ENCODE results near the gene HES5. TPM values are rescaled to one million over a fixed set of nuclear protein-coding genes. Genes with fewer than 3 reads are reported as not detected.

The HES5 gene
- polyA plus RNA-seq, 1 of the 3 experiments (the other 2 are of a cell fraction) = 0.03 TPM

DNA sequence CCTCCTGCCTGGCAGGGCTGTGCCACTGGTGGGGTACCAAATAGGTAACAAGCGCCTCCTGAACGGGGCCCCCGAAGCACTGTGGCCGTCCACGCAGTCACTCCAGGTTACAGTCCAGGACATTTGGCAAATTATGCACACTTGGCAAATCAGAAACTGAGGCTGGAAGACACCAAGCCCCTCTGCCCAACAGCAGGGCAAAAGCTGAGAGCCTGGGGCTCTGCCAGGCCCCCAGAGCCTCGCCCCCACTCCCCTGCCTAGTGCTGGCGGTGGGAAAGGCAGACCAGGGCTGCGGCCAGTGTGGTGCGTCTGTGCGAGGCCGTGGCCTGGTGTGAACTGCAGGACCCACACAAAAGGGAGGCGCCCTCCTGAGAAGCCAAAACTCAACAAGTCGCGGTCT is 13.1 kb downstream of the HES5 start:
- Histone ChIP-seq H3K4me1 (ENCODE audit: control insufficient read depth in 1 of 2, insufficient read depth in 2 of 2, low read depth in 1 of 2, low read length in 1 of 2) (no peaks in the 10 kb centered on the region), H3K36me3 (replicated peaks in 1 of 2; ENCODE audit: control insufficient read depth in 1 of 2, insufficient read depth in 2 of 2, low read length in 1 of 2) (peaks cover 5 to 87% of the 10 kb centered on the region in 2 experiments), H3K79me2 (ENCODE audit: insufficient read depth) (0 out of 2 replicates have a peak, but pooled peaks cover 3% of the 10 kb centered on the region), H3K9ac (no peak overlapping the region), H3K4me3 (ENCODE audit: low read depth in 2 of 2, low read length in 1 of 2) (no peak overlapping the region), H2AFZ (ENCODE audit: low read depth) (no peak overlapping the region), H4K20me1 (ENCODE audit: insufficient read depth) (peaks cover 3% of the 10 kb centered on the region; the same call in 1 of the 2 replicates), H3K4me2 (no peak overlapping the region), H3K27ac (ENCODE audit: low read depth in 2 of 2, low read length in 1 of 2) (no peak overlapping the region), H3K27me3 (ENCODE audit: insufficient read depth) (no peaks in the 10 kb centered on the region), H3F3A (replicated peaks; ENCODE audit: insufficient read depth) (no peaks in the 10 kb centered on the region), H3K9me2 (no peaks in the 10 kb centered on the region), H3K9me3 (no peaks in the 10 kb centered on the region)
- POLR2A ChIA-PET = no interaction called here
- CTCF ChIA-PET = interaction anchor here (1.0 kb wide), 1 partner anchor 15 kb away, joined by 3 read pairs; no protein-coding TSS in a partner anchor
- 98% methylated on average over 8 of the region's 14 CpGs for WGBS (ENCODE audit: low lambda C conversion rate)
- no peak for TF ChIP-seq RAD21 (IDR thresholded peaks at IDR 0.05; ENCODE audit: low read length)
- TF ChIP-seq EP300 (IDR thresholded peaks at IDR 0.05; ENCODE audit: borderline replicate concordance in 1 of 2, low read depth in 1 of 2, low read length in 1 of 2) = no peak
- no peak for TF ChIP-seq NFIC (IDR thresholded peaks at IDR 0.05; ENCODE audit: borderline replicate concordance)
- no peak for TF ChIP-seq USF2 (IDR thresholded peaks at IDR 0.05; ENCODE audit: borderline replicate concordance, low read depth, low read length)
- TF ChIP-seq, protein P1, sequence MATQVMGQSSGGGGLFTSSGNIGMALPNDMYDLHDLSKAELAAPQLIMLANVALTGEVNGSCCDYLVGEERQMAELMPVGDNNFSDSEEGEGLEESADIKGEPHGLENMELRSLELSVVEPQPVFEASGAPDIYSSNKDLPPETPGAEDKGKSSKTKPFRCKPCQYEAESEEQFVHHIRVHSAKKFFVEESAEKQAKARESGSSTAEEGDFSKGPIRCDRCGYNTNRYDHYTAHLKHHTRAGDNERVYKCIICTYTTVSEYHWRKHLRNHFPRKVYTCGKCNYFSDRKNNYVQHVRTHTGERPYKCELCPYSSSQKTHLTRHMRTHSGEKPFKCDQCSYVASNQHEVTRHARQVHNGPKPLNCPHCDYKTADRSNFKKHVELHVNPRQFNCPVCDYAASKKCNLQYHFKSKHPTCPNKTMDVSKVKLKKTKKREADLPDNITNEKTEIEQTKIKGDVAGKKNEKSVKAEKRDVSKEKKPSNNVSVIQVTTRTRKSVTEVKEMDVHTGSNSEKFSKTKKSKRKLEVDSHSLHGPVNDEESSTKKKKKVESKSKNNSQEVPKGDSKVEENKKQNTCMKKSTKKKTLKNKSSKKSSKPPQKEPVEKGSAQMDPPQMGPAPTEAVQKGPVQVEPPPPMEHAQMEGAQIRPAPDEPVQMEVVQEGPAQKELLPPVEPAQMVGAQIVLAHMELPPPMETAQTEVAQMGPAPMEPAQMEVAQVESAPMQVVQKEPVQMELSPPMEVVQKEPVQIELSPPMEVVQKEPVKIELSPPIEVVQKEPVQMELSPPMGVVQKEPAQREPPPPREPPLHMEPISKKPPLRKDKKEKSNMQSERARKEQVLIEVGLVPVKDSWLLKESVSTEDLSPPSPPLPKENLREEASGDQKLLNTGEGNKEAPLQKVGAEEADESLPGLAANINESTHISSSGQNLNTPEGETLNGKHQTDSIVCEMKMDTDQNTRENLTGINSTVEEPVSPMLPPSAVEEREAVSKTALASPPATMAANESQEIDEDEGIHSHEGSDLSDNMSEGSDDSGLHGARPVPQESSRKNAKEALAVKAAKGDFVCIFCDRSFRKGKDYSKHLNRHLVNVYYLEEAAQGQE (IDR thresholded peaks at IDR 0.05; ENCODE audit: low read depth, low read length) = no peak
- TF ChIP-seq TEAD4 (IDR thresholded peaks at IDR 0.05; ENCODE audit: borderline replicate concordance, insufficient read depth) = no peak
- no peak for TF ChIP-seq MAX (IDR thresholded peaks at IDR 0.05; ENCODE audit: low read depth)
- no peak for TF ChIP-seq MXI1 (IDR thresholded peaks at IDR 0.05; ENCODE audit: low read depth, low read length)
- DNase-seq = no peak

- H3K4me3 ChIP-seq (ENCODE audit: low read depth in 2 of 2, low read length in 1 of 2) = no peak overlapping the region
- H2AFZ ChIP-seq (ENCODE audit: low read depth) = no peak overlapping the region
- DNase-seq = no peak
- no peaks in the 10 kb centered on the region for H3K9me3 ChIP-seq
- H3K27ac ChIP-seq (ENCODE audit: low read depth in 2 of 2, low read length in 1 of 2) = no peak overlapping the region
- no peak overlapping the region for H3K9ac ChIP-seq
- H3K27me3 ChIP-seq (ENCODE audit: insufficient read depth) = no peaks in the 10 kb centered on the region
- peaks cover 4 to 88% of the 10 kb centered on the region in 2 experiments for H3K36me3 ChIP-seq (replicated peaks in 1 of 2; ENCODE audit: control insufficient read depth in 1 of 2, insufficient read depth in 2 of 2, low read length in 1 of 2)
- H3K4me1 ChIP-seq (ENCODE audit: control insufficient read depth in 1 of 2, insufficient read depth in 2 of 2, low read depth in 1 of 2, low read length in 1 of 2) = no peaks in the 10 kb centered on the region
- no peaks in the 10 kb centered on the region for H3K79me2 ChIP-seq (ENCODE audit: insufficient read depth)
- POLR2A ChIA-PET = no interaction called here
- H4K20me1 ChIP-seq (ENCODE audit: insufficient read depth) = no peaks in the 10 kb centered on the region
- H3K9me2 ChIP-seq = no peaks in the 10 kb centered on the region
- H3F3A ChIP-seq (replicated peaks; ENCODE audit: insufficient read depth) = no peaks in the 10 kb centered on the region
- CTCF ChIA-PET = interaction anchor here (1.0 kb wide), 1 partner anchor 15 kb away, joined by 3 read pairs; no protein-coding TSS in a partner anchor
- 97% methylated on average over 11 of the region's 17 CpGs for WGBS (ENCODE audit: low lambda C conversion rate)
- no peak overlapping the region for H3K4me2 ChIP-seq
- no peak for TF ChIP-seq TEAD4 (IDR thresholded peaks at IDR 0.05; ENCODE audit: borderline replicate concordance, insufficient read depth)
- no peak for TF ChIP-seq IRF3 (IDR thresholded peaks at IDR 0.05; ENCODE audit: low read depth, low read length)
- TF ChIP-seq POLR2AphosphoS5 (IDR thresholded peaks at IDR 0.05; ENCODE audit: low read depth, low read length) = no peak
- TF ChIP-seq ELF1 (IDR thresholded peaks at IDR 0.05) = no peak
- TF ChIP-seq FOXJ3 (CRISPR knock-in tag; IDR thresholded peaks at IDR 0.05) = no peak
- TF ChIP-seq, protein P2, sequence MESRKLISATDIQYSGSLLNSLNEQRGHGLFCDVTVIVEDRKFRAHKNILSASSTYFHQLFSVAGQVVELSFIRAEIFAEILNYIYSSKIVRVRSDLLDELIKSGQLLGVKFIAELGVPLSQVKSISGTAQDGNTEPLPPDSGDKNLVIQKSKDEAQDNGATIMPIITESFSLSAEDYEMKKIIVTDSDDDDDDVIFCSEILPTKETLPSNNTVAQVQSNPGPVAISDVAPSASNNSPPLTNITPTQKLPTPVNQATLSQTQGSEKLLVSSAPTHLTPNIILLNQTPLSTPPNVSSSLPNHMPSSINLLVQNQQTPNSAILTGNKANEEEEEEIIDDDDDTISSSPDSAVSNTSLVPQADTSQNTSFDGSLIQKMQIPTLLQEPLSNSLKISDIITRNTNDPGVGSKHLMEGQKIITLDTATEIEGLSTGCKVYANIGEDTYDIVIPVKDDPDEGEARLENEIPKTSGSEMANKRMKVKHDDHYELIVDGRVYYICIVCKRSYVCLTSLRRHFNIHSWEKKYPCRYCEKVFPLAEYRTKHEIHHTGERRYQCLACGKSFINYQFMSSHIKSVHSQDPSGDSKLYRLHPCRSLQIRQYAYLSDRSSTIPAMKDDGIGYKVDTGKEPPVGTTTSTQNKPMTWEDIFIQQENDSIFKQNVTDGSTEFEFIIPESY (IDR thresholded peaks at IDR 0.05; ENCODE audit: borderline replicate concordance, low read depth) = no peak
- TF ChIP-seq EP300 (IDR thresholded peaks at IDR 0.05; ENCODE audit: borderline replicate concordance in 1 of 2, low read depth in 1 of 2, low read length in 1 of 2) = no peak
- TF ChIP-seq GABPA (IDR thresholded peaks at IDR 0.05; ENCODE audit: low read depth) = no peak
- TF ChIP-seq YY1 (IDR thresholded peaks at IDR 0.05; ENCODE audit: low read depth) = no peak
- no peak for TF ChIP-seq FOXM1 (IDR thresholded peaks at IDR 0.05; ENCODE audit: low read depth)
- no peak for TF ChIP-seq RCOR1 (IDR thresholded peaks at IDR 0.05; ENCODE audit: low read length)
- TF ChIP-seq MEF2A (IDR thresholded peaks at IDR 0.05; ENCODE audit: borderline replicate concordance, low read depth) = no peak
- no peak for TF ChIP-seq RAD21 (IDR thresholded peaks at IDR 0.05; ENCODE audit: low read length)
- TF ChIP-seq, protein P3, sequence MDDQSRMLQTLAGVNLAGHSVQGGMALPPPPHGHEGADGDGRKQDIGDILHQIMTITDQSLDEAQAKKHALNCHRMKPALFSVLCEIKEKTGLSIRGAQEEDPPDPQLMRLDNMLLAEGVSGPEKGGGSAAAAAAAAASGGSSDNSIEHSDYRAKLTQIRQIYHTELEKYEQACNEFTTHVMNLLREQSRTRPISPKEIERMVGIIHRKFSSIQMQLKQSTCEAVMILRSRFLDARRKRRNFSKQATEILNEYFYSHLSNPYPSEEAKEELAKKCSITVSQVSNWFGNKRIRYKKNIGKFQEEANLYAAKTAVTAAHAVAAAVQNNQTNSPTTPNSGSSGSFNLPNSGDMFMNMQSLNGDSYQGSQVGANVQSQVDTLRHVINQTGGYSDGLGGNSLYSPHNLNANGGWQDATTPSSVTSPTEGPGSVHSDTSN (IDR thresholded peaks at IDR 0.05) = no peak
Observed at GRCh38 chr1:2516124-2516523, 13.9 kb downstream of the HES5 start.

All from SK-N-SH (cell line).